Activated CD4-positive, alpha-beta T cell treated with anti-CD3 and anti-CD28 coated beads for 24 hours (primary cell): Measurements from ENCODE around the gene ATP6V0A1.
A peak's percentile ranks its signal among the peaks of the same experiment; 100 is the strongest.
"Not testable (repeated sequence)": the region's sequence is repeated elsewhere in the genome, so short reads cannot be mapped to it uniquely, and the experiment has no call there.

Source experiments
- DNase-seq, 2 donors: peaks; one replicate each; pipeline ENCODE4 v3.0.0-alpha.2; 2020; ENCODE audit warnings: low read depth in 2 of 2

Gene ATP6V0A1

GRCh38 chr17:42458497-42459255, at the start of gene ATP6V0A1:
Gene ATP6V0A1 (plus strand): TSS chr17:42458878. CDS start chr17:42460895, 2,017 bp downstream.
- peak; percentile 88 to 90 for DNase-seq

GRCh38 chr17:42409523-42410318, 49.0 kb upstream of the ATP6V0A1 start:
- DNase-seq = no peak

- DNase-seq = no peak
These were observed 48.4 kb upstream of the ATP6V0A1 start for GRCh38 chr17:42410319-42410685.

GRCh38 chr17:42411361-42411760, 47.3 kb upstream of the ATP6V0A1 start:
- DNase-seq = no peak

DNA sequence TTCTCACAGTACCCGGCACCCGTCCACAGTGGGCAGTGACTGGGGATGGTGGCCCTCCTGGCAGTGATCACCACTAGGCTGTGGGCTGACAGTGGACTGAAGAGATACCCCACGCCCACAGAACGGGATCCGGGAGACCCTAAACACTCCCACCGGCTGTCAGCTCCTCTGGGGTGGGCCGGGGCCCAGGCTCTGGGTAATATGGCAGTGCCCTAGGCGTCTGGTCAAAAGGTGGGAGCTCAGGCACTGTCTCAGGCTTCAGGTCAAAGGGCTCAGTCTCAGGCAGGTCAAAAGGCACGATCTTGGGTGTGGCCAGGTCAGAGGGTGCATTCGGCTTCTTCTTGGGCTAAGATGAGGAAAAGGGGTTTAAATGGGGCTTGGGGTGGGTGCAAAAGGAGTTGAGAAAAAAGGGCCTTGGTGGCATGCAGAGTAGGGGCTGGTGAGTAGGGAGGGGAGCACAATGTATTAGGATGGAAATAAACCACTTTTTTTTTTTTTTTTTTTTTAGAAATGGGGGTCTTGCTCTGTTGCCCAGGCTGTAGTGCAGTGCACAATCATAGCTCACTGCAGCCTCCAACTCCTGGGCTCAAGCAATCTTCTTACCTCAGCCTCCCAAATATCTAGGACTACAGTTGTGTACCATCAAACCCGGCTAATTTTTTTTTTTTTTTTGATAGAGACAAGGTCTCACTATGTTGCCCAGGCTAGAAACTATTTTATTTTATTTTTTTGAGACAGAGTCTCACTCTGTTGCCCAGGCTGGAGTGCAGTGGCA, 46.6 kb upstream of the ATP6V0A1 start:
- no peak for DNase-seq

GRCh38 chr17:42413464-42414040, 45.1 kb upstream of the ATP6V0A1 start:
- DNase-seq = no peak

- peak; percentile 43 to 44 for DNase-seq
These were observed 43.8 kb upstream of the ATP6V0A1 start for GRCh38 chr17:42414704-42415409.

GRCh38 chr17:42417981-42418380, 40.7 kb upstream of the ATP6V0A1 start:
- DNase-seq = not testable (repeated sequence)

DNA sequence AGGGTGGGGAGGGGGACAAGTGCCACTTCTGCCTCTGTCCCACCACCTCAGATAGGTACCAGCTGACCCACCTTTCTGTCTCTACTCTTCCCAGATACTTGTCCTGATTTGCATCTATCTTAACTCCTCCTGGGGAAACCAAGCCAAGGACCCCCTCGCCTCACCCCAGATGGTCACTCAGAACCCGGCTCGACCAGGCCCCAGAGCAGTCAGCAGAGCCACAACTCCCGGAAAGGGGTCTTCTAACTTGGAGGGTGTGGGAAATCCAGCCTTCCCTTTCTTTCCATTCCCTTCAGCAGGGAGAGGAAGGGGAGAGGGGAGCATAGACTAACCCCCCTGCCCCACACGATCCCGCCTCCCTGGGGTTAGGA, 37.6 kb upstream of the ATP6V0A1 start:
- no peak for DNase-seq

GRCh38 chr17:42421507-42422338, 37.0 kb upstream of the ATP6V0A1 start:
- DNase-seq = no peak

DNA sequence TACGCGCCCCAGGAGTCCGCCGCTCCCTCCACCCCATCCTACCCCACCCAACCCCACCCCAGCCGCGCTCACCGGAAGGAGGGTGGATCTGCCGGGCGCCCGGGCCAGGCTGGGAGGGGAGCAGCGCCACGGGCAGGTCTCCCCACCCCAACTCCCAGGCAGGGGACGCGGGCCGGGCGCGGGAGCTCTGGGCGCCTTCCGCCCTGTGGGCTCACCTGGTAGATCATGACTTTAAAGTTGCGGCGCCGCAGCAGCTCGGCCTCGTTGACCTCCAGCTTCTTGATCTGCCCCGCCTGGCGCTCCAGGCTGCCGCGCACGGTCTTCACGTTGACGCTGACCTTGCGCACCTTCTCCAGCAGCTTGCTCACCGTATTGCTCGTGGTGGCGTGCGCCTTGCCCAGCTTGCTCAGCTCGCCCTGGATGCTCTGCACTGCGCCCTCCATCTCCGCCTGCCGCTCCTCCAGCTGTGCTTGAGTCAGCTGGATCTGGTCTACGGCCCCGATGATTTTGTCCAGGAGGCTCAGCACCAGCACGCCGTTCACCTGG, 36.2 kb upstream of the ATP6V0A1 start:
- DNase-seq = no peak

- peak in 1 of 2 donors; percentile 35 for DNase-seq
These were observed 35.5 kb upstream of the ATP6V0A1 start, which contains the start of gene CAVIN1 for GRCh38 chr17:42422958-42423712. Gene CAVIN1 (minus strand): TSS chr17:42423256. CDS start chr17:42423097, 159 bp downstream.

- no peak for DNase-seq
These were observed 34.9 kb upstream of the ATP6V0A1 start for GRCh38 chr17:42423766-42424165.

- DNase-seq = no peak
These were observed 33.6 kb upstream of the ATP6V0A1 start for GRCh38 chr17:42424991-42425610.

DNA sequence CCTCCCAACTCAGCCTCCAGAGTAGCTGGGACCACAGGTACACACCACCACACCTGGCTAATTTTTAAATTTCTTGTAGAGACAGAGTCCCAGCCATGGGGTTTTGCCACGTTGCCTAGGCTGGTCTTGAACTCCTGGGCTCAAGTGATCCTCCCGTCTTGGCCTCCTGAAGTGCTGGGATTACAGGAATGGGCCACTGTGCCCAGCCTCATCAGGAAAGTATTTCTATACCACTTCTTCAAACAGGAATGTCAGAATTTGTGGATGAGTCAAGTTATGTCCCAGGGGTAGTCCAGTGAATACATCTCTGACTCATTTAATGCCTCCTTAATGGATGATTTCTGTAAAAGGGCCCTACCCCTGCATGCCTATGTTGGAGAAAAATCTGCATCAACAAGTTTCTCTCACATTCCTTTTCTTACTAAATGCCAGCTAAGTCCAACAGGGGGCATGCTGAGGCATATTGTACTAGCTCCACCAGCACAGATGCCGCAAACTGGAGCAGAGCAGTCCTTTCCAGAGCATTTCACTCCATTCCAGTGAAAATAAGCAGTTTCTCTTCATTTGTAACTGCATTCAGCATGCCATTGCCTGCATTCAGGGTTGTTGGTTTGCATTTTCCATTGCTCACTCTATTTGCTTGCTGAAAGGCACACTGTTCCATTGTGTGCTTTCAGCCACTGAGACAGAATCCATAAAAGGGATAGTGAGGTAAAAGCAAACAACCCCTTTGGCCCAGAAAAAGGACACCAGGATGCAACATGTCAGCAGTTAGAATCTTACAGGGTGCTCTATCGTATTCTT, 30.3 kb upstream of the ATP6V0A1 start:
- DNase-seq = no peak

- DNase-seq = no peak
These were observed 28.8 kb upstream of the ATP6V0A1 start for GRCh38 chr17:42429726-42430447.

DNA sequence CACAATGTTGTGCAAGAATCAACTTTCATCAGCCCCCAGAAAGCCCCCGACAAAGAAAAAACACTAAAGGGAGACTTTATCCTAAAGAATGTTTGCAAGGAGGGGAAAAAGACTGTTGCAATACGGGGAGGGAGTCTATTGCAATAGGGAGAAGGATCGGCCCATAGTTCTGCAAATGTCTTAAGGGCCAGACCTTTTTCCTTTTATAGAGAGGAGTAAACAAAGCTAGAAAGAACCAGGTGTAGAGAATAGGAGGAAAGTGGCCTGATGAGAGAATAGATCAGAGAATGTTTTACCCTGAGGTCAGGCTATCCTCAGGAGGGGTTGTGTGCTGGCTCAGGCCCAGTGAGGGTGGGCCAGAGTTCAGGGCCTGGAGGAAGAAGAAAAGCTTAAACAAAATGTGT, 26.9 kb upstream of the ATP6V0A1 start:
- no peak for DNase-seq
